ENCODE data around the gene GSTCD. TPM values are rescaled to one million over a fixed set of nuclear protein-coding genes. Genes with fewer than 3 reads are reported as not detected.

Gene GSTCD
- 6.3 TPM for polyA plus RNA-seq (2013)

GRCh38 chr4:105708181-105709080, at the start of gene GSTCD, which contains the start of gene INTS12:
Gene GSTCD, plus strand, starts transcription at chr4:105708784. Its CDS starts 8,830 bp downstream, at chr4:105717614.
Gene INTS12, minus strand, starts transcription at chr4:105708689. Its CDS starts 8,684 bp downstream, at chr4:105700005.
- peak within 1 kb of the TSS; percentile 79 to 92 for H3K27ac ChIP-seq (ENCODE audit: insufficient read depth in 1 of 2, low read depth in 1 of 2, low read length in 2 of 2, poor library complexity in 1 of 2, severe bottlenecking in 2 of 2)
- H3K36me3 ChIP-seq (ENCODE audit: control insufficient read depth in 4 of 4, insufficient read depth in 4 of 4, low read length in 3 of 4) = peaks cover 0 to 9% (median 2%) of the 10 kb centered on the region in 4 experiments
- no peaks in the 10 kb centered on the region for H3K9me3 ChIP-seq (ENCODE audit: control extremely low read depth in 1 of 5, control insufficient read depth in 4 of 5, insufficient read depth in 2 of 5, low read depth in 1 of 5, low read length in 4 of 5)
- ChIA-PET CTCF (interaction anchor here (1.0 kb wide), 1 partner anchor 697 kb away, joined by 3 read pairs; no protein-coding TSS in a partner anchor), POLR2A (no interaction called here)
- H3K27me3 ChIP-seq (replicated peaks in 2 of 5; ENCODE audit: control insufficient read depth in 4 of 5, insufficient read depth in 5 of 5, low read length in 4 of 5) = no peaks in the 10 kb centered on the region
- WGBS (ENCODE audit: insufficient coverage) = 0% methylated on average over 50 of the region's 63 CpGs
- DNase-seq = peak; percentile 95
- H3K4me1 ChIP-seq (ENCODE audit: control extremely low read depth in 1 of 4, control insufficient read depth in 4 of 4, insufficient read depth in 4 of 4, low read length in 3 of 4) = peaks cover 8 to 23% (median 18%) of the 10 kb centered on the region in 4 experiments
- peak within 1 kb of the TSS; percentile 87 to 98 (median 96) for H3K4me3 ChIP-seq (ENCODE audit: control insufficient read depth in 1 of 7, extremely low read depth in 1 of 7, insufficient read depth in 4 of 7, low read depth in 2 of 7, low read length in 6 of 7)

GRCh38 chr4:105659190-105659589, 49.4 kb upstream of the GSTCD start:
- no peak overlapping the region for H3K4me3 ChIP-seq (ENCODE audit: control insufficient read depth in 1 of 7, extremely low read depth in 1 of 7, insufficient read depth in 4 of 7, low read depth in 2 of 7, low read length in 6 of 7)
- WGBS (ENCODE audit: insufficient coverage) = 98% methylated on average over 4 of the region's 6 CpGs
- ChIA-PET CTCF (interaction anchor here (1.1 to 1.7 kb wide), 3 partner anchors 27 to 138 kb away, joined by 3 to 4 read pairs (median 3); no protein-coding TSS in a partner anchor), POLR2A (interaction anchor here (0.5 kb wide), 1 partner anchor 21 kb away, joined by 3 read pairs; no protein-coding TSS in a partner anchor)
- no peak overlapping the region for H3K27ac ChIP-seq (ENCODE audit: insufficient read depth in 1 of 2, low read depth in 1 of 2, low read length in 2 of 2, poor library complexity in 1 of 2, severe bottlenecking in 2 of 2)
- DNase-seq = no peak
- H3K9me3 ChIP-seq (ENCODE audit: control extremely low read depth in 1 of 5, control insufficient read depth in 4 of 5, insufficient read depth in 2 of 5, low read depth in 1 of 5, low read length in 4 of 5) = no peaks in the 10 kb centered on the region
- H3K27me3 ChIP-seq (replicated peaks in 2 of 5; ENCODE audit: control insufficient read depth in 4 of 5, insufficient read depth in 5 of 5, low read length in 4 of 5) = no peaks in the 10 kb centered on the region
- H3K36me3 ChIP-seq (ENCODE audit: control insufficient read depth in 4 of 4, insufficient read depth in 4 of 4, low read length in 3 of 4) = no peaks in the 10 kb centered on the region
- no peaks in the 10 kb centered on the region for H3K4me1 ChIP-seq (ENCODE audit: control extremely low read depth in 1 of 4, control insufficient read depth in 4 of 4, insufficient read depth in 4 of 4, low read length in 3 of 4)

- H3K36me3 ChIP-seq (ENCODE audit: control insufficient read depth in 4 of 4, insufficient read depth in 4 of 4, low read length in 3 of 4) = no peaks in the 10 kb centered on the region
- DNase-seq = no peak
- no peak overlapping the region for H3K4me3 ChIP-seq (ENCODE audit: control insufficient read depth in 1 of 7, extremely low read depth in 1 of 7, insufficient read depth in 4 of 7, low read depth in 2 of 7, low read length in 6 of 7)
- POLR2A ChIA-PET = no interaction called here
- H3K27ac ChIP-seq (ENCODE audit: insufficient read depth in 1 of 2, low read depth in 1 of 2, low read length in 2 of 2, poor library complexity in 1 of 2, severe bottlenecking in 2 of 2) = no peak overlapping the region
- WGBS (ENCODE audit: insufficient coverage) = no CpG with 5 or more reads among the region's 3 CpGs
- H3K27me3 ChIP-seq (replicated peaks in 2 of 5; ENCODE audit: control insufficient read depth in 4 of 5, insufficient read depth in 5 of 5, low read length in 4 of 5) = no peaks in the 10 kb centered on the region
- H3K4me1 ChIP-seq (ENCODE audit: control extremely low read depth in 1 of 4, control insufficient read depth in 4 of 4, insufficient read depth in 4 of 4, low read length in 3 of 4) = no peaks in the 10 kb centered on the region
- CTCF ChIA-PET = no interaction called here
- no peaks in the 10 kb centered on the region for H3K9me3 ChIP-seq (ENCODE audit: control extremely low read depth in 1 of 5, control insufficient read depth in 4 of 5, insufficient read depth in 2 of 5, low read depth in 1 of 5, low read length in 4 of 5)
Observed at GRCh38 chr4:105661028-105661427, 47.6 kb upstream of the GSTCD start.

GRCh38 chr4:105662935-105663675, 45.5 kb upstream of the GSTCD start:
- H3K4me3 ChIP-seq (ENCODE audit: control insufficient read depth in 1 of 7, extremely low read depth in 1 of 7, insufficient read depth in 4 of 7, low read depth in 2 of 7, low read length in 6 of 7) = no peak overlapping the region
- H3K36me3 ChIP-seq (ENCODE audit: control insufficient read depth in 4 of 4, insufficient read depth in 4 of 4, low read length in 3 of 4) = no peaks in the 10 kb centered on the region

GRCh38 chr4:105666693-105667092, 41.9 kb upstream of the GSTCD start:
- no peaks in the 10 kb centered on the region for H3K9me3 ChIP-seq (ENCODE audit: control extremely low read depth in 1 of 5, control insufficient read depth in 4 of 5, insufficient read depth in 2 of 5, low read depth in 1 of 5, low read length in 4 of 5)
- no peaks in the 10 kb centered on the region for H3K27me3 ChIP-seq (replicated peaks in 2 of 5; ENCODE audit: control insufficient read depth in 4 of 5, insufficient read depth in 5 of 5, low read length in 4 of 5)
- ChIA-PET POLR2A (no interaction called here), CTCF (interaction anchor here (0.6 to 4.8 kb wide), 14 partner anchors 10 to 1351 kb away, joined by 3 to 45 read pairs (median 3); no protein-coding TSS in a partner anchor)
- H3K4me1 ChIP-seq (ENCODE audit: control extremely low read depth in 1 of 4, control insufficient read depth in 4 of 4, insufficient read depth in 4 of 4, low read length in 3 of 4) = no peaks in the 10 kb centered on the region
- peak; percentile 33 to 66 (median 52) for DNase-seq
- 11% methylated on average over 1 of the region's 5 CpGs for WGBS (ENCODE audit: insufficient coverage)
- no peak overlapping the region for H3K4me3 ChIP-seq (ENCODE audit: control insufficient read depth in 1 of 7, extremely low read depth in 1 of 7, insufficient read depth in 4 of 7, low read depth in 2 of 7, low read length in 6 of 7)
- H3K27ac ChIP-seq (ENCODE audit: insufficient read depth in 1 of 2, low read depth in 1 of 2, low read length in 2 of 2, poor library complexity in 1 of 2, severe bottlenecking in 2 of 2) = no peak overlapping the region
- no peaks in the 10 kb centered on the region for H3K36me3 ChIP-seq (ENCODE audit: control insufficient read depth in 4 of 4, insufficient read depth in 4 of 4, low read length in 3 of 4)

More at GRCh38 chr4:105662935-105663675, 45.5 kb upstream of the GSTCD start:
- no CpG with 5 or more reads among the region's 2 CpGs for WGBS (ENCODE audit: insufficient coverage)
- Histone ChIP-seq H3K4me1 (ENCODE audit: control extremely low read depth in 1 of 4, control insufficient read depth in 4 of 4, insufficient read depth in 4 of 4, low read length in 3 of 4) (no peaks in the 10 kb centered on the region), H3K27me3 (replicated peaks in 2 of 5; ENCODE audit: control insufficient read depth in 4 of 5, insufficient read depth in 5 of 5, low read length in 4 of 5) (no peaks in the 10 kb centered on the region), H3K27ac (ENCODE audit: insufficient read depth in 1 of 2, low read depth in 1 of 2, low read length in 2 of 2, poor library complexity in 1 of 2, severe bottlenecking in 2 of 2) (no peak overlapping the region), H3K9me3 (ENCODE audit: control extremely low read depth in 1 of 5, control insufficient read depth in 4 of 5, insufficient read depth in 2 of 5, low read depth in 1 of 5, low read length in 4 of 5) (no peaks in the 10 kb centered on the region)
- CTCF ChIA-PET = no interaction called here
- POLR2A ChIA-PET = no interaction called here
- no peak for DNase-seq

- DNase-seq = no peak
- H3K27me3 ChIP-seq (replicated peaks in 2 of 5; ENCODE audit: control insufficient read depth in 4 of 5, insufficient read depth in 5 of 5, low read length in 4 of 5) = no peaks in the 10 kb centered on the region
- CTCF ChIA-PET = no interaction called here
- no peak overlapping the region for H3K4me3 ChIP-seq (ENCODE audit: control insufficient read depth in 1 of 7, extremely low read depth in 1 of 7, insufficient read depth in 4 of 7, low read depth in 2 of 7, low read length in 6 of 7)
- H3K27ac ChIP-seq (ENCODE audit: insufficient read depth in 1 of 2, low read depth in 1 of 2, low read length in 2 of 2, poor library complexity in 1 of 2, severe bottlenecking in 2 of 2) = no peak overlapping the region
- POLR2A ChIA-PET = no interaction called here
- no peaks in the 10 kb centered on the region for H3K9me3 ChIP-seq (ENCODE audit: control extremely low read depth in 1 of 5, control insufficient read depth in 4 of 5, insufficient read depth in 2 of 5, low read depth in 1 of 5, low read length in 4 of 5)
- no peaks in the 10 kb centered on the region for H3K36me3 ChIP-seq (ENCODE audit: control insufficient read depth in 4 of 4, insufficient read depth in 4 of 4, low read length in 3 of 4)
- H3K4me1 ChIP-seq (ENCODE audit: control extremely low read depth in 1 of 4, control insufficient read depth in 4 of 4, insufficient read depth in 4 of 4, low read length in 3 of 4) = no peaks in the 10 kb centered on the region
Observed at GRCh38 chr4:105670684-105671083, 37.9 kb upstream of the GSTCD start.

- Histone ChIP-seq H3K36me3 (ENCODE audit: control insufficient read depth in 4 of 4, insufficient read depth in 4 of 4, low read length in 3 of 4) (no peaks in the 10 kb centered on the region), H3K27me3 (replicated peaks in 2 of 5; ENCODE audit: control insufficient read depth in 4 of 5, insufficient read depth in 5 of 5, low read length in 4 of 5) (no peaks in the 10 kb centered on the region), H3K4me3 (ENCODE audit: control insufficient read depth in 1 of 7, extremely low read depth in 1 of 7, insufficient read depth in 4 of 7, low read depth in 2 of 7, low read length in 6 of 7) (no peak overlapping the region), H3K9me3 (ENCODE audit: control extremely low read depth in 1 of 5, control insufficient read depth in 4 of 5, insufficient read depth in 2 of 5, low read depth in 1 of 5, low read length in 4 of 5) (no peaks in the 10 kb centered on the region), H3K27ac (ENCODE audit: insufficient read depth in 1 of 2, low read depth in 1 of 2, low read length in 2 of 2, poor library complexity in 1 of 2, severe bottlenecking in 2 of 2) (no peak overlapping the region), H3K4me1 (ENCODE audit: control extremely low read depth in 1 of 4, control insufficient read depth in 4 of 4, insufficient read depth in 4 of 4, low read length in 3 of 4) (no peaks in the 10 kb centered on the region)
- CTCF ChIA-PET = no interaction called here
- no peak for DNase-seq
- POLR2A ChIA-PET = no interaction called here
- no CpG with 5 or more reads among the region's 2 CpGs for WGBS (ENCODE audit: insufficient coverage)
Observed at GRCh38 chr4:105671301-105671700, 37.3 kb upstream of the GSTCD start.
